Activated naive CD4-positive, alpha-beta T cell treated with anti-CD3 and anti-CD28 coated beads for 36 hours (primary cell): ENCODE measurements around the gene SAMD4A. TPM values are rescaled to one million over a fixed set of nuclear protein-coding genes. Genes with fewer than 3 reads are reported as not detected.
A peak's percentile ranks its signal among the peaks of the same experiment; 100 is the strongest.

Source experiments
- CTCF ChIA-PET: fragments of 350-600 bp; sonication (Branson Sonifier 250); formaldehyde crosslinking; loops from one replicate; lab custom pipeline; 2021; ENCODE audit warnings: antibody characterized with exemption; lab: Charles Lee
- DNase-seq: peaks from one replicate; pipeline ENCODE4 v3.0.0-alpha.2; 2020
- H3K27ac Mint-ChIP-seq: one replicate; pipeline ENCODE4 v1.8.0; 2021; ENCODE audit warnings: mild to moderate bottlenecking, mixed read lengths
- H3K27me3 Mint-ChIP-seq: one replicate; pipeline ENCODE4 v1.8.0; 2021; ENCODE audit warnings: low read depth, mixed read lengths
- H3K36me3 Mint-ChIP-seq: one replicate; pipeline ENCODE4 v1.8.0; 2021; ENCODE audit warnings: low read depth, mixed read lengths
- H3K4me1 Mint-ChIP-seq: one replicate; pipeline ENCODE4 v1.8.0; 2021; ENCODE audit warnings: low read depth, mixed read lengths
- H3K4me3 Mint-ChIP-seq: one replicate; pipeline ENCODE4 v1.8.0; 2021; ENCODE audit warnings: mild to moderate bottlenecking, moderate library complexity, mixed read lengths
- H3K9me3 Mint-ChIP-seq: one replicate; pipeline ENCODE4 v1.8.0; 2021; ENCODE audit warnings: mixed read lengths
- intact Hi-C: fragments of 100-400 bp; cut with micrococcal nuclease; formaldehyde crosslinking; loops from one replicate; pipeline ENCODE4 v1.15.1; 2023
- total RNA-seq, 2 experiments: library from RNA; stranded (reverse); gene quantifications; one replicate each; pipeline ENCODE4 v1.2.3, GENCODE V29; 2021

Gene SAMD4A
- total RNA-seq, 2 experiments from 2014 or later, result 4.7 to 4.9 TPM

GRCh38 chr14:54567639-54568561, 972 bp downstream of the SAMD4A start:
- Mint-ChIP-seq H3K9me3 (peaks cover 9% of the 10 kb centered on the region), H3K4me3 (peak overlapping the region; percentile 94), H3K4me1 (peaks cover 26% of the 10 kb centered on the region), H3K27ac (peak overlapping the region; percentile 79), H3K27me3 (no peaks in the 10 kb centered on the region), H3K36me3 (peaks cover 13% of the 10 kb centered on the region)
- CTCF ChIA-PET, result interaction anchor here (0.6 to 8.4 kb wide), 17 partner anchors 9 to 207 kb away, joined by 3 to 217 read pairs (median 4); no protein-coding TSS in a partner anchor
- DNase-seq, result peak; percentile 67
- intact Hi-C loops, result loop anchor here (1.0 to 5.0 kb wide), 3 partner anchors 59 to 314 kb away; no protein-coding TSS in a partner anchor

DNA sequence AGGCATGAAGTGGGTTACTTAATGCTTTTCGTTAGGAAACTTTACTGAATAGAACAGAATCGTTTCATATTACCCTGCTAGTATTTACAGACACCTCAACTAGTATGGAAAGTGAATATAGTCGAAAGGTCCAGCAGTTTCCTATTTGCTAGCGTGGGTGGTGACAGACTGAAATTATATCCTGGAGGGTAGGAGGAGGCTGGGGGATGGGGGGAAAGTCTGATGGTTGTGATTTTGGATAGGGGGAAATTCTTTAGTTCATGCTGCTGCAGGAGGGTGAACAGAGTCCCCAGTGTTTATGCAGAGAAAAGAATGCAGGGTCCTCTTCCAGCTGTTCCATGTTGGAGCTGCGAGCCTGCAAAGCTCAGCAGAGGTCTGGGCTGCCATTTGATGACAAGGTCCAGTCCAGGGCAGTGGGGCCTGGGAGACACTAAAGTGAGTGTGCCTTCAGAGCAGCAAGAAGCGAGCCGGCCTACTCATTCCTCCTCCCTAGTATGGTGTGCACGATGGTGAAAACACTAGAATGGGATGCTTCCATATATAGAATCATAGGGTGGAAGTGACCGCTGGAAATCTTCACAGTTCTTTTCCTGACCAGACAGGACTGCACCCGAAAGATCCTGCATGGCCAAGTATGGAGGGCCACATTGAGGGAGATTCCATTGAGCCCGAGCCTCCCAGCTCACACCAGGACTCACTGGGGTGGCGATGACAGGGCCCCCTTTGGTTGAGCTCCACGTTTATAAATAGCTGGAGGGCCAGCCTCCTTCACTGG, 2.1 kb downstream of the SAMD4A start:
- peaks cover 21% of the 10 kb centered on the region for H3K36me3 Mint-ChIP-seq
- H3K27me3 Mint-ChIP-seq, result no peaks in the 10 kb centered on the region
- peak overlapping the region; percentile 74 for H3K4me3 Mint-ChIP-seq
- intact Hi-C loops, result loop anchor here (5.0 kb wide), 1 partner anchor 313 kb away; no protein-coding TSS in a partner anchor
- CTCF ChIA-PET, result interaction anchor here (0.7 to 8.4 kb wide), 7 partner anchors 68 to 206 kb away, joined by 3 to 217 read pairs (median 4); no protein-coding TSS in a partner anchor
- DNase-seq, result no peak
- H3K27ac Mint-ChIP-seq, result no peak overlapping the region
- peaks cover 26% of the 10 kb centered on the region for H3K4me1 Mint-ChIP-seq
- H3K9me3 Mint-ChIP-seq, result peaks cover 13% of the 10 kb centered on the region

- peaks cover 24% of the 10 kb centered on the region for H3K36me3 Mint-ChIP-seq
- peaks cover 19% of the 10 kb centered on the region for H3K4me1 Mint-ChIP-seq
- no peak overlapping the region for H3K27ac Mint-ChIP-seq
- no peaks in the 10 kb centered on the region for H3K27me3 Mint-ChIP-seq
- CTCF ChIA-PET, result interaction anchor here (2.1 to 8.4 kb wide), 2 partner anchors 204 to 205 kb away, joined by 15 to 217 read pairs; no protein-coding TSS in a partner anchor
- H3K9me3 Mint-ChIP-seq, result peaks cover 13% of the 10 kb centered on the region
- intact Hi-C loops, result no loop called here
- DNase-seq, result no peak
- no peak overlapping the region for H3K4me3 Mint-ChIP-seq
These were observed 3.1 kb downstream of the SAMD4A start for GRCh38 chr14:54570047-54570446.

DNA sequence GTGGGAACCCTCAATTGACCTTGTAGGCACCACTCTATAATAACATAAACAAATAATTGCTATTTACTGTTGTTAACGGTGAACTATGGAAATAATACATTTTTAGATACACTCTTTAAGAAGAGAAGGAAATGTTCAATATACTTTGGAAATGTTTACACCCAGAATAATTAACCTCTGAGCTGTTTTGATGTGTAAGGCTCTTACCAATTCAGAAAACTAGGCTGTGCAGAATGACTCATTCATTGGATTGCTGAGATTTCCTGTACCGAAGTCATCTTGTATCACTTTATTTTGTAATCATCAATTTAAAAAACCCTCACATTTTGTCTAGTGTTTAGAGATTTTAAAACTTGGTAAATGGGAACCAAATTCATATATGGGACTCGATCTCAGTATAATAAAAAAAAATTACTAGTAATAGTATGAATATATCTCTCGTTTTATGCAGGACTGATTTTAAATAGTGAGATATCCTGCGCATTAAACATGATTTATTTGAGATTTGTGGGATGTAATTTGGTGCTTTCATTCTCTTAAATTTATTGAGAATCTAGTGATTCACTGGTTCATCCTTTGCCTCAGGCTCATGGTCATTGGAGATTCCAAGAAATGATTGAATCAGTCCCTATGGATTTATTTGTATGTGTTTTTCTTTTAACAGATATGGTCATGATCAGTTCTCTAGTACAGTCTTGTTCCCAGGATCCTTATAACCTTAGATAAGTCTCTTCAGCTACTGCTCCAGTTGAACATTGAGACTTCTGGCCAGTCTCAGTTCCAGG, 3.9 kb downstream of the SAMD4A start:
- Mint-ChIP-seq H3K27me3 (no peaks in the 10 kb centered on the region), H3K36me3 (peaks cover 24% of the 10 kb centered on the region), H3K4me1 (peaks cover 19% of the 10 kb centered on the region), H3K27ac (no peak overlapping the region), H3K4me3 (no peak overlapping the region), H3K9me3 (peaks cover 13% of the 10 kb centered on the region)
- intact Hi-C loops, result no loop called here
- no peak for DNase-seq
- CTCF ChIA-PET, result interaction anchor here (0.7 to 2.1 kb wide), 3 partner anchors 20 to 204 kb away, joined by 3 to 15 read pairs (median 5); no protein-coding TSS in a partner anchor

GRCh38 chr14:54572316-54572715, 5.4 kb downstream of the SAMD4A start:
- Mint-ChIP-seq H3K27ac (no peak overlapping the region), H3K4me1 (peaks cover 19% of the 10 kb centered on the region), H3K27me3 (peaks cover 3% of the 10 kb centered on the region), H3K36me3 (peaks cover 24% of the 10 kb centered on the region), H3K9me3 (peaks cover 13% of the 10 kb centered on the region), H3K4me3 (no peak overlapping the region)
- intact Hi-C loops, result loop anchor here (1.0 kb wide), 2 partner anchors 71 to 119 kb away; no protein-coding TSS in a partner anchor
- CTCF ChIA-PET, result interaction anchor here (0.6 to 3.5 kb wide), 8 partner anchors 28 to 203 kb away, joined by 3 to 19 read pairs (median 4); no protein-coding TSS in a partner anchor
- DNase-seq, result peak; percentile 49

- Mint-ChIP-seq H3K36me3 (peaks cover 22% of the 10 kb centered on the region), H3K4me1 (peaks cover 9% of the 10 kb centered on the region), H3K4me3 (no peak overlapping the region), H3K27ac (no peak overlapping the region), H3K9me3 (peaks cover 13% of the 10 kb centered on the region), H3K27me3 (peaks cover 3% of the 10 kb centered on the region)
- CTCF ChIA-PET, result interaction anchor here (1.2 to 3.5 kb wide), 4 partner anchors 69 to 233 kb away, joined by 3 to 19 read pairs (median 4); no protein-coding TSS in a partner anchor
- intact Hi-C loops, result no loop called here
- no peak for DNase-seq
These were observed 7.6 kb downstream of the SAMD4A start for GRCh38 chr14:54574528-54574927.

GRCh38 chr14:54577494-54577893, 10.6 kb downstream of the SAMD4A start:
- H3K9me3 Mint-ChIP-seq, result peaks cover 6% of the 10 kb centered on the region
- CTCF ChIA-PET, result interaction anchor here (0.7 to 1.5 kb wide), 4 partner anchors 10 to 200 kb away, joined by 3 to 5 read pairs (median 3); partner anchors contain the start of gene SAMD4A

GRCh38 chr14:54577977-54578376, 11.0 kb downstream of the SAMD4A start:
- H3K4me3 Mint-ChIP-seq, result no peak overlapping the region
- intact Hi-C loops, result no loop called here

More at GRCh38 chr14:54577494-54577893, 10.6 kb downstream of the SAMD4A start:
- DNase-seq, result no peak
- Mint-ChIP-seq H3K4me3 (no peak overlapping the region), H3K27ac (no peak overlapping the region), H3K36me3 (peaks cover 13% of the 10 kb centered on the region), H3K27me3 (peaks cover 3% of the 10 kb centered on the region), H3K4me1 (no peaks in the 10 kb centered on the region)
- intact Hi-C loops, result no loop called here

GRCh38 chr14:54579621-54580020, 12.7 kb downstream of the SAMD4A start:
- intact Hi-C loops, result no loop called here
- Mint-ChIP-seq H3K27ac (no peak overlapping the region), H3K36me3 (peaks cover 2% of the 10 kb centered on the region), H3K4me3 (no peak overlapping the region), H3K9me3 (no peaks in the 10 kb centered on the region), H3K4me1 (no peaks in the 10 kb centered on the region), H3K27me3 (peaks cover 3% of the 10 kb centered on the region)
- DNase-seq, result no peak
- CTCF ChIA-PET, result interaction anchor here (0.6 to 1.2 kb wide), 3 partner anchors 12 to 194 kb away, joined by 3 to 4 read pairs (median 3); no protein-coding TSS in a partner anchor

More at GRCh38 chr14:54577977-54578376, 11.0 kb downstream of the SAMD4A start:
- no peak overlapping the region for H3K27ac Mint-ChIP-seq
- no peaks in the 10 kb centered on the region for H3K4me1 Mint-ChIP-seq
- peaks cover 10% of the 10 kb centered on the region for H3K36me3 Mint-ChIP-seq
- no peak for DNase-seq
- H3K27me3 Mint-ChIP-seq, result peaks cover 3% of the 10 kb centered on the region
- peaks cover 3% of the 10 kb centered on the region for H3K9me3 Mint-ChIP-seq
- CTCF ChIA-PET, result interaction anchor here (0.7 to 1.5 kb wide), 2 partner anchors 64 to 199 kb away, joined by 3 read pairs; no protein-coding TSS in a partner anchor

- H3K4me3 Mint-ChIP-seq, result no peak overlapping the region
- no peaks in the 10 kb centered on the region for H3K9me3 Mint-ChIP-seq
- no peak overlapping the region for H3K27ac Mint-ChIP-seq
- H3K36me3 Mint-ChIP-seq, result peaks cover 2% of the 10 kb centered on the region
- DNase-seq, result no peak
- CTCF ChIA-PET, result interaction anchor here (1.3 kb wide), 1 partner anchor 10 kb away, joined by 3 read pairs; no protein-coding TSS in a partner anchor
- H3K4me1 Mint-ChIP-seq, result no peaks in the 10 kb centered on the region
- peaks cover 3% of the 10 kb centered on the region for H3K27me3 Mint-ChIP-seq
- intact Hi-C loops, result no loop called here
These were observed 14.0 kb downstream of the SAMD4A start for GRCh38 chr14:54580933-54581332.

GRCh38 chr14:54582334-54582733, 15.4 kb downstream of the SAMD4A start:
- DNase-seq, result no peak

More at GRCh38 chr14:54582334-54582733, 15.4 kb downstream of the SAMD4A start:
- intact Hi-C loops, result no loop called here
- H3K9me3 Mint-ChIP-seq, result no peaks in the 10 kb centered on the region
- no peaks in the 10 kb centered on the region for H3K4me1 Mint-ChIP-seq
- CTCF ChIA-PET, result interaction anchor here (1.5 kb wide), 2 partner anchors 10 to 49 kb away, joined by 3 to 4 read pairs; no protein-coding TSS in a partner anchor
- peaks cover 4% of the 10 kb centered on the region for H3K36me3 Mint-ChIP-seq
- H3K27ac Mint-ChIP-seq, result no peak overlapping the region
- H3K4me3 Mint-ChIP-seq, result no peak overlapping the region
- no peaks in the 10 kb centered on the region for H3K27me3 Mint-ChIP-seq
